SU-DHL-6 (cell line): ENCODE results near the gene NCKAP5.

Source experiments
- H2AFZ ChIP-seq: fragments of 200-600 bp; sonication (generic); 2 replicates; pipeline ENCODE4 v1.6.1; 2014; ENCODE audit warnings: low read depth, mild to moderate bottlenecking, moderate library complexity, mixed read lengths, antibody characterized with exemption, low read length; ENCODE audit not compliant: severe bottlenecking
- H3F3A ChIP-seq: fragments of 200-600 bp; shearing (Covaris generic); 2 replicates; pipeline ENCODE4 v1.6.0; 2016; ENCODE audit warnings: antibody characterized with exemption, mild to moderate bottlenecking; ENCODE audit not compliant: insufficient read depth
- H3K27ac ChIP-seq: fragments of 200-600 bp; sonication (generic); 2 replicates; pipeline ENCODE4 v1.5.1; 2016; ENCODE audit warnings: low read depth, mild to moderate bottlenecking, low read length, moderate library complexity, mixed read lengths
- H3K27me3 ChIP-seq: fragments of 200-600 bp; sonication (generic), shearing (Covaris generic); 2 replicates; pipeline ENCODE4 v1.6.0; 2014; ENCODE audit warnings: mild to moderate bottlenecking, low read length
- H3K36me3 ChIP-seq: fragments of 200-600 bp; sonication (generic); 2 replicates; pipeline ENCODE4 v1.6.1; 2014; ENCODE audit warnings: mild to moderate bottlenecking, low read length, mixed read lengths
- H3K4me2 ChIP-seq: fragments of 300-600, 200-600 bp; shearing (Covaris generic), sonication (generic); 2 replicates; pipeline ENCODE4 v1.6.0; 2014; ENCODE audit warnings: low read length, low read depth, mild to moderate bottlenecking; ENCODE audit not compliant: poor library complexity, severe bottlenecking
- H3K4me3 ChIP-seq: fragments of 200-600 bp; sonication (generic); 2 replicates; pipeline ENCODE4 v1.5.1; 2014; ENCODE audit warnings: antibody characterized with exemption, low read length, mild to moderate bottlenecking, mixed read lengths; ENCODE audit not compliant: insufficient read depth, poor library complexity, severe bottlenecking
- H3K79me2 ChIP-seq: fragments of 200-600 bp; sonication (generic); 2 replicates; pipeline ENCODE4 v1.6.1; 2014; ENCODE audit warnings: mild to moderate bottlenecking, low read length, moderate library complexity; ENCODE audit not compliant: insufficient read depth
- H3K9ac ChIP-seq: fragments of 200-600 bp; sonication (generic); 2 replicates; pipeline ENCODE4 v1.7.0; 2014; ENCODE audit warnings: mild to moderate bottlenecking, low read length
- H3K9me2 ChIP-seq: fragments of 200-600 bp; sonication (generic); replicated peaks from 2 replicates; pipeline ENCODE4 v1.6.1; 2014; ENCODE audit warnings: low read length; ENCODE audit not compliant: insufficient read depth
- H3K9me3 ChIP-seq: fragments of 200-600 bp; sonication (generic); 2 replicates; pipeline ENCODE4 v1.6.1; 2014; ENCODE audit warnings: low read length, mixed read lengths; ENCODE audit not compliant: insufficient read depth
- H4K20me1 ChIP-seq: fragments of 200-600 bp; sonication (generic); 2 replicates; pipeline ENCODE4 v1.6.1; 2014; ENCODE audit warnings: low read depth, mild to moderate bottlenecking, antibody characterized with exemption, low read length, moderate library complexity, mixed read lengths
- EZH2phosphoT487 ChIP-seq: fragments of 200-600 bp; sonication (generic), shearing (Covaris generic); conservative IDR thresholded peaks from 2 replicates; pipeline ENCODE4 v1.6.1; 2018; ENCODE audit warnings: mild to moderate bottlenecking, antibody characterized with exemption, low read length, moderate library complexity, mixed read lengths
- TF ChIP-seq, protein P1 (sequence below): fragments of 200-600 bp; sonication (generic); IDR thresholded peaks from one replicate; pipeline ENCODE4 v1.5.1; 2017; ENCODE audit warnings: antibody characterized with exemption, mild to moderate bottlenecking, low read length, moderate library complexity; ENCODE audit not compliant: insufficient read depth, poor library complexity, severe bottlenecking

NCKAP5 gene

DNA sequence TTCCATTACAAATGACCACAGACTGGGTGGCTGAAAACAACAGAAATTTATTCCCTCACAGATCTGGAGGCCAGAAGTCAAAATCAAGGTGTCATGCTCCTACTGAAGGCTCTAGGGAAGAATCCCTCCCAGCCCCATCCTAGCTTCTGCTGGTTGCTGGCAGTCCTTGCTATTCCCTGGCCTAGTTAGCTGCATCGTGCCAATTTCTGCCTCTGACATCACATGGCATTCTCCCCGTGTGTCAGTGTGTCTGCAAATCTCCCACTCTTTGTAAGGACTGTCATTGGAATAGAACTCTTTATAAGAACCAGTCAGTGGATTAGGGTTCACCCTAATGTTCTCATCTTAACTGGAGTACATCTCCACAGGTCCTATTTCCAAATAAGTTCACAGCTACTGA is 30.5 kb upstream of the NCKAP5 start:
- H3K27me3 ChIP-seq, result no peaks in the 10 kb centered on the region
- H3K27ac ChIP-seq, result no peak overlapping the region
- H3K4me2 ChIP-seq, result no peak overlapping the region
- no peaks in the 10 kb centered on the region for H3K36me3 ChIP-seq
- no peak overlapping the region for H3K9ac ChIP-seq
- H3K9me3 ChIP-seq, result no peaks in the 10 kb centered on the region
- H3K9me2 ChIP-seq, result no peaks in the 10 kb centered on the region
- H3K4me3 ChIP-seq, result no peak overlapping the region
- H4K20me1 ChIP-seq, result no peaks in the 10 kb centered on the region
- H3K79me2 ChIP-seq, result no peaks in the 10 kb centered on the region
- no peak overlapping the region for H2AFZ ChIP-seq
- H3F3A ChIP-seq, result no peaks in the 10 kb centered on the region
- TF ChIP-seq, protein P1, sequence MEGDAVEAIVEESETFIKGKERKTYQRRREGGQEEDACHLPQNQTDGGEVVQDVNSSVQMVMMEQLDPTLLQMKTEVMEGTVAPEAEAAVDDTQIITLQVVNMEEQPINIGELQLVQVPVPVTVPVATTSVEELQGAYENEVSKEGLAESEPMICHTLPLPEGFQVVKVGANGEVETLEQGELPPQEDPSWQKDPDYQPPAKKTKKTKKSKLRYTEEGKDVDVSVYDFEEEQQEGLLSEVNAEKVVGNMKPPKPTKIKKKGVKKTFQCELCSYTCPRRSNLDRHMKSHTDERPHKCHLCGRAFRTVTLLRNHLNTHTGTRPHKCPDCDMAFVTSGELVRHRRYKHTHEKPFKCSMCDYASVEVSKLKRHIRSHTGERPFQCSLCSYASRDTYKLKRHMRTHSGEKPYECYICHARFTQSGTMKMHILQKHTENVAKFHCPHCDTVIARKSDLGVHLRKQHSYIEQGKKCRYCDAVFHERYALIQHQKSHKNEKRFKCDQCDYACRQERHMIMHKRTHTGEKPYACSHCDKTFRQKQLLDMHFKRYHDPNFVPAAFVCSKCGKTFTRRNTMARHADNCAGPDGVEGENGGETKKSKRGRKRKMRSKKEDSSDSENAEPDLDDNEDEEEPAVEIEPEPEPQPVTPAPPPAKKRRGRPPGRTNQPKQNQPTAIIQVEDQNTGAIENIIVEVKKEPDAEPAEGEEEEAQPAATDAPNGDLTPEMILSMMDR, result no peak
- no peak for TF ChIP-seq EZH2phosphoT487

DNA sequence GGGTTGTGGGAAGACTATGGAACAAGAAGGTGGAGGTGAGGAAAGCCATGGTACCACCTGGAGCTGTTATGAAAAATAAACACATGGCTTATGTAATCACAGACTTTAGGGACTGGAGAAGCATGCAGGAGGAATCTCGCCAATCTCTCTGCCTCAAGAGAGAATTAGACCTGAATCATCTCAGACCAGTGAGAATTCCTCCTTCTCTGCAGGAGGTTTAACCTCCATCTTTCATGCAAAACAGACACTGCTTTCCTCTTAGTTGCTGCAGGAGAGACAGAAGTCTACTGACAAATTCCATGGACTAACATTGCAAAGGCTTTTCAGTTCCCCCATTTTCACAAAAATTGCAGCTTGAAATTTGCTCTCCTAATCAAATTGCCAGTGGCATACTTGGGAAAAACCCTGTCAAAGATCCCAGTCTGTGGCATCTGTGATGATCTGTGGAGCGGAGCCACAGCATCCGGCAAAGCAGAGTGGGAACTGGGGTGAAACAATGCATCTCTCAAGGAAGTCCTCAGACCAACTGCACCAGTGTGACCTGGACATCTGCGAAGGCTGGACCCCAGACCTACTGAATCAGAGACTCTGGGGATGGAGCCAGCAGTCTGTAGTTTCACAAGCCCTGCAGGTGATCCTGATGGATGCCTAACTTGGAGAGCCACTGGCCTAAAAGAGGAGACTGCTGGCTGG is 28.6 kb upstream of the NCKAP5 start:
- Histone ChIP-seq H4K20me1 (no peaks in the 10 kb centered on the region), H3K27ac (no peak overlapping the region), H3K4me3 (no peak overlapping the region), H3K9me2 (no peaks in the 10 kb centered on the region), H3K27me3 (no peaks in the 10 kb centered on the region), H3K79me2 (no peaks in the 10 kb centered on the region), H2AFZ (no peak overlapping the region), H3K9me3 (no peaks in the 10 kb centered on the region), H3K9ac (no peak overlapping the region), H3K36me3 (no peaks in the 10 kb centered on the region), H3K4me2 (no peak overlapping the region), H3F3A (no peaks in the 10 kb centered on the region)
- TF ChIP-seq, protein P1, result no peak
- TF ChIP-seq EZH2phosphoT487, result no peak

DNA sequence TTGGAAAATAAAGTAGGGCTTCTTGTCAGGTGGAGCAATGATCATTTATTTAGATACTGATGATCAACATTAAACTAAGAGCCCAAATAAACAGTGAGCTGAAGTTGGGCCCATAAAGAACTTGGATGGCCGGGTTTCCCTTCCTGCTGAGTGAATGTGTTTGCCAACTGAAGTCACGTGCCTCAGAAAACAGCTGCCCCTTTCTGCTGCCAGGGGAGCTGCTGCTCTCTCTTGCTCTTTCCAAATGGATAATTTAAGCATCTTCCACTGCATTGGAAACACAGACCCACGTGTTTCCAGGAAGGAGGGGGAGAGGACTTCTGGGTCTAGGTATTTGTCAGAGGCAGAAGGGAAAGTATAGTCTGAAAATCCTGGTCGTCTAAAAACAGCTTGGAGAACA is 22.9 kb upstream of the NCKAP5 start:
- H3K27me3 ChIP-seq, result no peaks in the 10 kb centered on the region
- no peak overlapping the region for H3K9ac ChIP-seq
- no peaks in the 10 kb centered on the region for H4K20me1 ChIP-seq
- H3K36me3 ChIP-seq, result no peaks in the 10 kb centered on the region
- no peaks in the 10 kb centered on the region for H3K9me2 ChIP-seq
- H3F3A ChIP-seq, result no peaks in the 10 kb centered on the region
- no peak for TF ChIP-seq EZH2phosphoT487
- TF ChIP-seq, protein P1, result no peak
- no peak overlapping the region for H2AFZ ChIP-seq
- H3K79me2 ChIP-seq, result no peaks in the 10 kb centered on the region
- H3K4me2 ChIP-seq, result no peak overlapping the region
- no peak overlapping the region for H3K27ac ChIP-seq
- no peak overlapping the region for H3K4me3 ChIP-seq
- H3K9me3 ChIP-seq, result no peaks in the 10 kb centered on the region
